Fibroblast of mammary gland (primary cell): ENCODE data around the gene CACHD1.

Experiments
- DNase-seq: peaks from one replicate; pipeline ENCODE4 v3.0.0-alpha.2; 2010; ENCODE audit warnings: low read depth
- H3K4me3 ChIP-seq: 2 replicates; pipeline ENCODE4 v1.5.1; 2011; ENCODE audit warnings: low read depth, mild to moderate bottlenecking, low read length, moderate library complexity; ENCODE audit not compliant: control insufficient read depth
- TF ChIP-seq, protein P1 (sequence below): conservative IDR thresholded peaks from 2 replicates; pipeline ENCODE4 v1.5.1; 2011; ENCODE audit warnings: low read depth, low read length, inconsistent platforms; ENCODE audit not compliant: control insufficient read depth, insufficient read depth

The CACHD1 gene

DNA sequence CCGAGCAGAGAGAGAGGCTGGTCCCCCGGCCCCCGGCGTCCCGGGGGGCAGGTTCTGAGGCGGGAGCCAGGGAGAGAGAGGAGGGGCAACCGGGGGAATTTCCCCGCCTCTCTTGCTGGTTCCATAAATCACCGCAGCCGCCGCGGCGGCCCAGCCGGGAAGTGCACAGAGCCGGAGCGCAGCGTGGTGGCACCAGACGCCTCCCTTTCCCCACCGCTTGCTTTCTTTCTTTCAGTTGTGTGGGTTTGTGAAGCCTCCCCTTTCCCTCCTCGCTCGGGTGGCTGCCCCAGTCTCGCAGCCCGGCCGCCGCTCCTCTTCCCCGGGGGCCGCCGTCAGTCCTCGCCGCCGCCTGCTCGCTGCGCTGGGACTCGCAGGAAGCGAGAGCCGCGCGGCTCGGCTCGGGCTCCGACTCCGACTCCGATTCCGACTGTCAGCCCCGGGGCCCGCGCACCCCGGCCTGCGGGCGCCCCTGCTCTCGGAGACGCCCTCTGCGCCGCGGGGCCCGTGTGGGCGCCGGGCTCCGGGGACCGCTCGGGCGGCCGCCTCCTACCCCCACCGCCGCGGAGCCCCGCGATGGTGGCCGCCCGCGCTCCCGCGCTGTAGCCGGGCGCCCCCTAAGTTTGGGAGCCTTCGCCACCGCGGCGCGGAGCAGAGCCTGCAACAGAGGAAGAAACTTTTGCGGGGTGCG is at the start of gene CACHD1:
Gene CACHD1 (plus strand): TSS at position 153 of the 688 bp plus-strand sequence. CDS start 616 bp downstream, outside the sequence.
- TF ChIP-seq, protein P1, sequence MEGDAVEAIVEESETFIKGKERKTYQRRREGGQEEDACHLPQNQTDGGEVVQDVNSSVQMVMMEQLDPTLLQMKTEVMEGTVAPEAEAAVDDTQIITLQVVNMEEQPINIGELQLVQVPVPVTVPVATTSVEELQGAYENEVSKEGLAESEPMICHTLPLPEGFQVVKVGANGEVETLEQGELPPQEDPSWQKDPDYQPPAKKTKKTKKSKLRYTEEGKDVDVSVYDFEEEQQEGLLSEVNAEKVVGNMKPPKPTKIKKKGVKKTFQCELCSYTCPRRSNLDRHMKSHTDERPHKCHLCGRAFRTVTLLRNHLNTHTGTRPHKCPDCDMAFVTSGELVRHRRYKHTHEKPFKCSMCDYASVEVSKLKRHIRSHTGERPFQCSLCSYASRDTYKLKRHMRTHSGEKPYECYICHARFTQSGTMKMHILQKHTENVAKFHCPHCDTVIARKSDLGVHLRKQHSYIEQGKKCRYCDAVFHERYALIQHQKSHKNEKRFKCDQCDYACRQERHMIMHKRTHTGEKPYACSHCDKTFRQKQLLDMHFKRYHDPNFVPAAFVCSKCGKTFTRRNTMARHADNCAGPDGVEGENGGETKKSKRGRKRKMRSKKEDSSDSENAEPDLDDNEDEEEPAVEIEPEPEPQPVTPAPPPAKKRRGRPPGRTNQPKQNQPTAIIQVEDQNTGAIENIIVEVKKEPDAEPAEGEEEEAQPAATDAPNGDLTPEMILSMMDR = peak; percentile 37
- peak within 1 kb of the TSS; percentile 66 for H3K4me3 ChIP-seq
- peak; percentile 75 for DNase-seq

DNA sequence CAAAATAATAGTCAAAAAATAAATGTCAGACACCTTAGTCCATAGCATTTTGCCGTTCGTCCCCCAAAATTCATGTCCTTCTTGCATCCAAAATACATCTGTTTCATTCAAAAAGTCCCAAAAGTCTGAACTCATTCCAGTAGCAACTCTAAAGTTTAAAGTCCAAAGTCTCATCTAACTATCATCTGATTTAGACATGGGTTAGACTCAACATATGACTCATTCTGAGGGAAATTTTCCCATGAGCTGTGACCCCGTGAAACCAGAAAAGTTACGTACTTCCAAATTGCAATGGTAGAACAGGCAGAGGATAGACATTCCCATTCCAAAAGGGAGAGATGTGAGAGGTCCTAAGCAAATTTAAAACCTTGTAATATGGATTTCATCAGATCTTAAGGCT is 48.6 kb upstream of the CACHD1 start:
- TF ChIP-seq, protein P1 = no peak
- peak; percentile 60 for DNase-seq
- H3K4me3 ChIP-seq = no peak overlapping the region

DNA sequence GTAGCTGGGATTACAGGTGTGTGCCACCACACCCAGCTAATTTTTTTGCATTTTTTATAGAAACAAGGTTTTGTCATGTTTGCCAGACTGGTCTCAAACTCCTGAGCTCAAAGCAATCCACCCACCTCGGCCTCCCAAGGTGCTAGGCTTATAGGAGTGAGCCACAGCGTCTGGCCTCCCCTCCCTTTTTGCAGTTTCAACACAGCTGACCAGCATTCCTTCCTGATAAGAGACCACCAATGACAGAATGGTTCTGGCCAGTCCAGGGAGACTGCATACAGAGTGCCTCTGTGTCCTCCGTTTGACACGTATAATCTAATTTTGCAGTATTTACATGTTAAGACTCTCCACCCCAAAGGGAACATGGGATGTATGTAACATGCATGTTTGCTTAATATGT is 46.4 kb upstream of the CACHD1 start:
- no peak overlapping the region for H3K4me3 ChIP-seq
- TF ChIP-seq, protein P1 = no peak
- DNase-seq = no peak

DNA sequence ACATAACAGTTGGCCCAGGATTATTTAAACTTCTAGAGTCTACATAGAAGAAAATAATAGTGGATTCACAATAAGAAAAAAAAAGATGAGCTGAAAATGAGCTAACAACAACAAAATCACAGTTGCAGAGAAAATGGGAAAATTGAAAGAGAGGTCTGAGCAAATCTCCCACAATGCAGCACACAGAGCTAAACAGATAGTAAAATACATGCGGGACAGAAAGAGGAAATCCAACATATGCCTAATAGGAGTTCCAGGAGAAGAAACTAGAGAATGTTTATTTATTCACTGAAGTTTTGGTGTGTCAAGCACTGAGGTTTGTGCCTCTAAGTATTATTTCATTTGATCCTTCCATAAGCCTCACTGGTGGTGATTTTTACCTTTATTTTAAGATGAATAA is 45.5 kb upstream of the CACHD1 start:
- no peak for DNase-seq
- TF ChIP-seq, protein P1 = no peak
- no peak overlapping the region for H3K4me3 ChIP-seq

DNA sequence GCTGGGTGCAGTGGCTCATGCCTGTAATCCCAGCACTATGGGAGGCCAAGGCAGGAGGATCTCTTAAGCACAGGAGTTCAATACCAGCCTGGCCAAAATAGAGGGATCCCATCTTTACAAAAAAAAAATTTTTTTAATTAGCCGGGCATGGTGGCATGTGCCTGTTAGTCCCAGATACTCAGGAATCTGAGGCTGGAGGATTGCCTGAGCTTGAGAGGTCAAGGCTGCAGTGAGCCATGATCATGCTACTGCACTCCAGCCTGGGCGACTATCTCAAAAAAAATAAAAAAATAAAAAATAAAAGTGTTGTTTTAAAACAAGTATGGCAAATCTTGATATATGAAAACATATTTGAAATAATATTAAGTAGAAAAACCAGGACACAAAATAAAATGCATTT is 44.4 kb upstream of the CACHD1 start:
- TF ChIP-seq, protein P1 = no peak
- no peak for DNase-seq
- no peak overlapping the region for H3K4me3 ChIP-seq

DNA sequence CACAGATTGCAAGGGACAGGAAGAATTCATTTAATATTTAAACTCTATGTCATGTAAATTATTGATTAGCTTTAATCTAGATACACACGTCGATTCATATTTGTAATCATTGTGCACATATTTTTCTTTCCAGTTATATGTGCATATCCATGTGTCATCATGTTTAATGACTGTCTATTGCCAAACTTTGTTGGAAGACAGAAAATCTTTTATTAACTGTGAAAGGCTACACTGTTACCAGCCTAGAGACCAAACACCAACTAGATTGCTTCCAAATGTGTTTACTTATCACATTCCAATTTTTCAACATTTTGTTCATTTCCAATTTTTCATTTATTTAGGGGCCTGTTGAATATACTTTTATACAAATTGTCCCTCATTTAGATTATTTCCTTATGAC is 43.2 kb upstream of the CACHD1 start:
- no peak overlapping the region for H3K4me3 ChIP-seq
- no peak for DNase-seq
- TF ChIP-seq, protein P1 = no peak
